IMR-90 (cell line): Measurements from ENCODE around the gene C12orf75. TPM values are rescaled to one million over a fixed set of nuclear protein-coding genes. Genes with fewer than 3 reads are reported as not detected.

Experiments
- ATAC-seq: fragments of 200-7000 bp; cut with Tn5 transposase; 2 replicates; pipeline ENCODE4 v1.9.1; 2020; ENCODE audit warnings: low read depth, mild to moderate bottlenecking, moderate library complexity
- BruUV-seq: library from RNA; stranded (reverse); fragments of 400-500 nt; replicated peaks from 2 replicates; lab custom pipeline; 2021; lab: Mats Ljungman, UMichigan
- CTCF ChIA-PET: fragments of 300-600 bp; formaldehyde crosslinking; extraction: SDS; loops from one replicate; lab custom pipeline; 2021; ENCODE audit warnings: antibody characterized with exemption; lab: Yijun Ruan, JAX
- POLR2A ChIA-PET: fragments of 300-600 bp; sonication (Branson Sonifier 250); formaldehyde crosslinking; loops from one replicate; lab custom pipeline; 2022; ENCODE audit warnings: antibody characterized with exemption; ENCODE audit not compliant: unreplicated experiment; lab: Charles Lee
- DNase-seq: peaks from one replicate; pipeline ENCODE4 v3.0.0; 2013
- H2AFZ ChIP-seq: replicated peaks from 2 replicates; pipeline ENCODE3; 2013; ENCODE audit warnings: low read length, mild to moderate bottlenecking; ENCODE audit not compliant: poor library complexity
- H2AK5ac ChIP-seq: 2 replicates; pipeline ENCODE4 v1.6.1; 2013; ENCODE audit warnings: low read depth, low read length, inconsistent platforms
- H2AK9ac ChIP-seq: replicated peaks from 2 replicates; pipeline ENCODE3; 2013; ENCODE audit warnings: mild to moderate bottlenecking, low read depth, low read length, moderate library complexity; ENCODE audit not compliant: poor library complexity
- H2BK120ac ChIP-seq: 2 replicates; pipeline ENCODE4 v1.6.1; 2013; ENCODE audit warnings: low read depth, low read length, inconsistent platforms
- H2BK15ac ChIP-seq: 3 replicates; pipeline ENCODE4 v1.6.1; 2013; ENCODE audit warnings: low read depth, low read length, inconsistent platforms
- H2BK20ac ChIP-seq: 2 replicates; pipeline ENCODE4 v1.6.1; 2013; ENCODE audit warnings: low read depth, mild to moderate bottlenecking, inconsistent platforms, low read length, moderate library complexity
- H2BK5ac ChIP-seq: 2 replicates; pipeline ENCODE4 v1.6.1; 2013; ENCODE audit warnings: mild to moderate bottlenecking, low read depth, low read length, inconsistent platforms; ENCODE audit not compliant: poor library complexity, severe bottlenecking
- H3K14ac ChIP-seq: replicated peaks from 2 replicates; pipeline ENCODE4 v1.6.1; 2013; ENCODE audit warnings: low read depth, low read length, inconsistent platforms
- H3K18ac ChIP-seq: 2 replicates; pipeline ENCODE4 v1.6.1; 2013; ENCODE audit warnings: low read depth, low read length, control low read depth
- H3K23ac ChIP-seq: 2 replicates; pipeline ENCODE4 v1.6.1; 2013; ENCODE audit warnings: low read depth, low read length, inconsistent platforms
- H3K27ac ChIP-seq: 2 replicates; pipeline ENCODE4 v1.5.1; 2013; ENCODE audit warnings: mild to moderate bottlenecking, control low read depth, low read length; ENCODE audit not compliant: insufficient read depth
- H3K27me3 ChIP-seq: 2 replicates; pipeline ENCODE4 v1.6.1; 2013; ENCODE audit warnings: low read length; ENCODE audit not compliant: control insufficient read depth, insufficient read depth
- H3K36me3 ChIP-seq: 2 replicates; pipeline ENCODE4 v1.6.1; 2013; ENCODE audit warnings: low read length, mixed read lengths; ENCODE audit not compliant: control insufficient read depth, insufficient read depth
- H3K4ac ChIP-seq: 2 replicates; pipeline ENCODE4 v1.6.1; 2013; ENCODE audit warnings: low read depth, low read length, inconsistent platforms
- H3K4me1 ChIP-seq: 2 replicates; pipeline ENCODE4 v1.6.1; 2013; ENCODE audit warnings: low read length, mixed read lengths; ENCODE audit not compliant: control insufficient read depth, insufficient read depth
- H3K4me2 ChIP-seq: 2 replicates; pipeline ENCODE4 v1.6.1; 2013; ENCODE audit warnings: low read depth, mild to moderate bottlenecking, control low read depth, low read length, moderate library complexity
- H3K4me3 ChIP-seq: 2 replicates; pipeline ENCODE4 v1.5.1; 2013; ENCODE audit warnings: low read depth, mild to moderate bottlenecking, control low read depth, low read length, moderate library complexity; ENCODE audit not compliant: insufficient read depth
- H3K56ac ChIP-seq: 2 replicates; pipeline ENCODE4 v1.6.1; 2013; ENCODE audit warnings: low read length, inconsistent platforms; ENCODE audit not compliant: insufficient read depth; ENCODE audit errors: extremely low read depth
- H3K79me1 ChIP-seq, 2 experiments: 2 replicates each; pipeline ENCODE4 v1.6.1; 2013; ENCODE audit warnings: low read length in 2 of 2, inconsistent platforms in 1 of 2, low read depth in 1 of 2
- H3K9ac ChIP-seq: 2 replicates; pipeline ENCODE4 v1.6.1; 2013; ENCODE audit warnings: low read depth, low read length, control low read depth
- H3K9me1 ChIP-seq: 2 replicates; pipeline ENCODE4 v1.6.1; 2013; ENCODE audit warnings: low read length, inconsistent platforms; ENCODE audit not compliant: insufficient read depth
- H3K9me3 ChIP-seq: 2 replicates; pipeline ENCODE4 v1.6.1; 2013; ENCODE audit warnings: low read length; ENCODE audit not compliant: control insufficient read depth, insufficient read depth
- H4K20me1 ChIP-seq: 2 replicates; pipeline ENCODE4 v1.6.1; 2013; ENCODE audit warnings: low read length, inconsistent platforms; ENCODE audit not compliant: insufficient read depth
- H4K5ac ChIP-seq: 2 replicates; pipeline ENCODE4 v1.6.1; 2013; ENCODE audit warnings: mild to moderate bottlenecking, low read depth, low read length, control low read depth
- H4K8ac ChIP-seq, 2 experiments: 2 replicates each; pipeline ENCODE4 v1.6.1; 2013; ENCODE audit warnings: low read depth in 2 of 2, low read length in 2 of 2, control low read depth in 1 of 2, inconsistent platforms in 1 of 2
- H4K91ac ChIP-seq: 2 replicates; pipeline ENCODE4 v1.6.1; 2013; ENCODE audit warnings: low read depth, low read length, inconsistent platforms; ENCODE audit not compliant: insufficient read depth
- BHLHE40 ChIP-seq: fragments of 150-350 bp; IDR thresholded peaks from 2 replicates; pipeline ENCODE4 v1.6.1; 2016; ENCODE audit warnings: mild to moderate bottlenecking, low read depth, low read length
- CEBPB ChIP-seq: IDR thresholded peaks from 2 replicates; pipeline ENCODE4 v1.6.1; 2012; ENCODE audit warnings: low read depth, low read length, improper control_type of control experiment
- CHD1 ChIP-seq: IDR thresholded peaks from 2 replicates; pipeline ENCODE4 v1.6.1; 2012; ENCODE audit warnings: low read depth, low read length, improper control_type of control experiment
- CTCF ChIP-seq: conservative IDR thresholded peaks from 2 replicates; pipeline ENCODE4 v1.5.1; 2012; ENCODE audit warnings: mild to moderate bottlenecking, low read depth, low read length, improper control_type of control experiment
- ELK1 ChIP-seq: fragments of 150-350 bp; IDR thresholded peaks from 2 replicates; pipeline ENCODE4 v1.6.1; 2016; ENCODE audit warnings: low read depth, mild to moderate bottlenecking, low read length, moderate library complexity, borderline replicate concordance
- FOS ChIP-seq: fragments of 150-350 bp; IDR thresholded peaks from 2 replicates; pipeline ENCODE4 v1.6.1; 2016; ENCODE audit warnings: low read depth, low read length
- MAFK ChIP-seq: IDR thresholded peaks from 2 replicates; pipeline ENCODE4 v1.6.1; 2012; ENCODE audit warnings: low read depth, low read length, improper control_type of control experiment
- MAZ ChIP-seq: IDR thresholded peaks from 2 replicates; pipeline ENCODE4 v1.6.1; 2012; ENCODE audit warnings: low read depth, mild to moderate bottlenecking, low read length, improper control_type of control experiment, moderate library complexity, borderline replicate concordance
- MXI1 ChIP-seq: IDR thresholded peaks from 2 replicates; pipeline ENCODE4 v1.6.1; 2012; ENCODE audit warnings: low read depth, mild to moderate bottlenecking, low read length, moderate library complexity, borderline replicate concordance
- NFE2L2 ChIP-seq: fragments of 150-350 bp; IDR thresholded peaks from 2 replicates; pipeline ENCODE4 v1.6.1; 2016; ENCODE audit warnings: low read depth, mild to moderate bottlenecking, low read length
- POLR2A ChIP-seq: IDR thresholded peaks from 2 replicates; pipeline ENCODE4 v1.6.1; 2012; ENCODE audit warnings: mild to moderate bottlenecking, low read depth, low read length
- RAD21 ChIP-seq: IDR thresholded peaks from 2 replicates; pipeline ENCODE4 v1.6.1; 2012; ENCODE audit warnings: low read length, improper control_type of control experiment
- RCOR1 ChIP-seq: IDR thresholded peaks from 2 replicates; pipeline ENCODE4 v1.6.1; 2012; ENCODE audit warnings: mild to moderate bottlenecking, low read length, improper control_type of control experiment; ENCODE audit not compliant: insufficient replicate concordance
- RFX5 ChIP-seq: IDR thresholded peaks from 2 replicates; pipeline ENCODE4 v1.8.0; 2012; ENCODE audit warnings: low read depth, mild to moderate bottlenecking, low read length, moderate library complexity
- SMC3 ChIP-seq: fragments of 150-350 bp; IDR thresholded peaks from 2 replicates; pipeline ENCODE4 v1.6.1; 2016; ENCODE audit warnings: low read depth, mild to moderate bottlenecking, antibody characterized with exemption, low read length, moderate library complexity
- USF2 ChIP-seq: fragments of 150-350 bp; IDR thresholded peaks from 2 replicates; pipeline ENCODE4 v1.6.1; 2017; ENCODE audit warnings: mild to moderate bottlenecking, antibody characterized with exemption, low read length, low read depth
- WGBS, 2 experiments: methylation state at CpG; one replicate each; pipeline versions ENCODE4 v1.1.5 to v1.1.7; 2013; ENCODE audit warnings: missing lambda C conversion rate in 2 of 2; ENCODE audit not compliant: insufficient read length in 1 of 2; ENCODE audit errors: extremely low coverage in 2 of 2; 5-methylcytosine and 5-hydroxymethylcytosine counted together
- dilution Hi-C: fragments of 300-500 bp; cut with HindIII; formaldehyde crosslinking; loops from one replicate; pipeline ENCODE4 v1.14.3; 2018; ENCODE audit warnings: low sequenced_read_pairs; ENCODE audit not compliant: unreplicated experiment
- in situ Hi-C: fragments of 300-500 bp; cut with MboI; formaldehyde crosslinking; loops from 3 replicates; pipeline ENCODE4 v1.14.3; 2019; ENCODE audit warnings: low sequenced_read_pairs, inconsistent platforms, mixed read lengths
- intact Hi-C: fragments of 100-400 bp; cut with micrococcal nuclease; formaldehyde crosslinking; loops from 2 replicates; pipeline ENCODE4 v1.10.0; 2022
- polyA plus RNA-seq, 3 experiments: library from polyadenylated mRNA; depleted of rRNA; stranded (reverse); fragments of >200 nt; gene quantifications; 2 replicates each; pipeline ENCODE4 v1.2.3, GENCODE V29; 2012; ENCODE audit warnings: low replicate concordance in 1 of 3
- total RNA-seq: library from RNA; depleted of rRNA; stranded (reverse); fragments of >200 nt; gene quantifications from 2 replicates; pipeline ENCODE4 v1.2.3, GENCODE V29; 2012

The C12orf75 gene
- total and polyA plus RNA-seq, 2 of the 4 experiments (the other 2 are of a cell fraction): 145 to 278 TPM

- Histone ChIP-seq H4K20me1 (no peaks in the 10 kb centered on the region), H3K4me2 (peak overlapping the region; percentile 25; the same call in 1 of the 2 replicates), H3K23ac (peak overlapping the region; percentile 81), H2AK5ac (peak overlapping the region; percentile 63; the same call in 1 of the 2 replicates), H3K4me3 (no peak overlapping the region), H3K56ac (no peak overlapping the region), H2AFZ (peak overlapping the region; percentile 72), H3K9me3 (no peaks in the 10 kb centered on the region), H4K91ac (peak overlapping the region; percentile 94), H2AK9ac (peak overlapping the region; percentile 11), H3K18ac (peak overlapping the region; percentile 81; the same call in 1 of the 2 replicates), H3K4ac (peak overlapping the region; percentile 88), H2BK5ac (peak overlapping the region; percentile 79), H3K14ac (peak overlapping the region; percentile 92), H3K4me1 (peaks cover 13% of the 10 kb centered on the region), H3K9ac (no peak overlapping the region), H3K27ac (no peak overlapping the region), H2BK15ac (peak overlapping the region; percentile 94; the same call in 2 of the 3 replicates), H3K79me1 (no peaks in the 10 kb centered on the region), H3K36me3 (no peaks in the 10 kb centered on the region), H3K9me1 (peaks cover 13% of the 10 kb centered on the region), H2BK120ac (peak overlapping the region; percentile 92), H2BK20ac (peak overlapping the region; percentile 91), H4K8ac (peak overlapping the region; percentile 78 to 80; a peak in 3 of 4 replicates), H3K27me3 (no peaks in the 10 kb centered on the region), H4K5ac (peak overlapping the region; percentile 49; the same call in 1 of the 2 replicates)
- ChIA-PET POLR2A (no interaction called here), CTCF (interaction anchor here (2.3 kb wide), 1 partner anchor 718 kb away, joined by 6 read pairs; no protein-coding TSS in a partner anchor)
- intact Hi-C loops (no loop called here), in situ Hi-C loops (loop anchor here (25.0 kb wide), 1 partner anchor 944 kb away; the partner anchor contains the start of gene POLR3B), dilution Hi-C loops (no loop called here)
- DNase-seq: peak; percentile 89
- peak; percentile 92 for TF ChIP-seq BHLHE40
- TF ChIP-seq RCOR1: no peak
- no peak for TF ChIP-seq FOS
- peak; percentile 90 for TF ChIP-seq USF2
- TF ChIP-seq CEBPB: no peak
- no peak for TF ChIP-seq SMC3
- TF ChIP-seq MAFK: no peak
- no peak for TF ChIP-seq ELK1
- no peak for TF ChIP-seq RFX5
- TF ChIP-seq MXI1: no peak
- no peak for TF ChIP-seq CTCF
- TF ChIP-seq CHD1: no peak
- 0 out of 2 replicates have a peak, but pooled peaks have one; percentile 5 for TF ChIP-seq NFE2L2
- TF ChIP-seq RAD21: no peak
- no peak for TF ChIP-seq POLR2A
- TF ChIP-seq MAZ: peak; percentile 71; the same call in 1 of the 2 replicates
- BruUV-seq: no TSS peak
- peak; percentile 89 for ATAC-seq
- no CpG with 5 or more reads among the region's 5 CpGs for WGBS, 2 experiments
These were observed 87.7 kb downstream of the C12orf75 start for GRCh38 chr12:105418229-105418628.
